ENCODE data around the gene PRUNE1.

DNA sequence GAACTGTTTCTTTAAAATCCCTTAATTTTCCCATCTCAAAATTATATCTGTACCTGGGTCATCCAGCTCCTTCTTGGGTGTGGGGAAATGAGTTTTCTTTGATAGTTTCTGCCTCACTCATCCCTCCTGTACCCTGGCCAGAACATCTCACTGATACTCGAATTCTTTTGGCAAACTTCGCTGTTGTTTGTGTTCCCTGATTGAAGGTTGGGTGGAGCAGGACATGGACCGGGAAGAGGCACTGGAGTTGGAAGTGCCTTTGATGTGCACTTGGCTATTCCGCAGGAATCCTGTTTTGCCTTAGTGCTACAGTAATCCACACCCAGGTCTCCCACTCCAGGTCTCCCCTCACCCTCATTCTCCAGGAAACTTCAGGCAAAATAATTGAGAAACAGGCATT, 12.8 kb upstream of the PRUNE1 start:
- no peak for TF ChIP-seq POLR2A (IDR thresholded peaks at IDR 0.05)
- TF ChIP-seq, protein P1, sequence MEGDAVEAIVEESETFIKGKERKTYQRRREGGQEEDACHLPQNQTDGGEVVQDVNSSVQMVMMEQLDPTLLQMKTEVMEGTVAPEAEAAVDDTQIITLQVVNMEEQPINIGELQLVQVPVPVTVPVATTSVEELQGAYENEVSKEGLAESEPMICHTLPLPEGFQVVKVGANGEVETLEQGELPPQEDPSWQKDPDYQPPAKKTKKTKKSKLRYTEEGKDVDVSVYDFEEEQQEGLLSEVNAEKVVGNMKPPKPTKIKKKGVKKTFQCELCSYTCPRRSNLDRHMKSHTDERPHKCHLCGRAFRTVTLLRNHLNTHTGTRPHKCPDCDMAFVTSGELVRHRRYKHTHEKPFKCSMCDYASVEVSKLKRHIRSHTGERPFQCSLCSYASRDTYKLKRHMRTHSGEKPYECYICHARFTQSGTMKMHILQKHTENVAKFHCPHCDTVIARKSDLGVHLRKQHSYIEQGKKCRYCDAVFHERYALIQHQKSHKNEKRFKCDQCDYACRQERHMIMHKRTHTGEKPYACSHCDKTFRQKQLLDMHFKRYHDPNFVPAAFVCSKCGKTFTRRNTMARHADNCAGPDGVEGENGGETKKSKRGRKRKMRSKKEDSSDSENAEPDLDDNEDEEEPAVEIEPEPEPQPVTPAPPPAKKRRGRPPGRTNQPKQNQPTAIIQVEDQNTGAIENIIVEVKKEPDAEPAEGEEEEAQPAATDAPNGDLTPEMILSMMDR (IDR thresholded peaks at IDR 0.05), result no peak
- no peak for TF ChIP-seq POLR2AphosphoS5 (IDR thresholded peaks at IDR 0.05)
